GM21528 (cell line): ENCODE measurements around the gene MARCHF3.
"Not testable (repeated sequence)": the region's sequence is repeated elsewhere in the genome, so short reads cannot be mapped to it uniquely, and the experiment has no call there.

Source experiments
- ATAC-seq: cut with Tn5 transposase; IDR thresholded peaks from one replicate; pipeline ENCODE4 v1.9.1; 2021; ENCODE audit warnings: mild to moderate bottlenecking, moderate library complexity; ENCODE audit not compliant: unreplicated experiment, low FRiP score

MARCHF3 gene

GRCh38 chr5:126855266-126855665 lies 175.1 kb downstream of the MARCHF3 start:
- ATAC-seq, result no peak

- ATAC-seq, result no peak
These were observed 175.7 kb downstream of the MARCHF3 start for GRCh38 chr5:126854526-126855110.

- ATAC-seq, result not testable (repeated sequence)
These were observed 176.6 kb downstream of the MARCHF3 start for GRCh38 chr5:126853541-126854307.

- ATAC-seq, result no peak
These were observed 177.5 kb downstream of the MARCHF3 start for GRCh38 chr5:126852841-126853271.

GRCh38 chr5:126852091-126852571 lies 178.2 kb downstream of the MARCHF3 start:
- ATAC-seq, result peak; percentile 87

- no peak for ATAC-seq
These were observed 178.8 kb downstream of the MARCHF3 start for GRCh38 chr5:126851501-126852011.

GRCh38 chr5:126849101-126849678 lies 181.2 kb downstream of the MARCHF3 start:
- no peak for ATAC-seq

- ATAC-seq, result no peak
These were observed 182.1 kb downstream of the MARCHF3 start for GRCh38 chr5:126848253-126848652.

- ATAC-seq, result no peak
These were observed 182.5 kb downstream of the MARCHF3 start for GRCh38 chr5:126847826-126848251.

GRCh38 chr5:126847456-126847820 lies 182.9 kb downstream of the MARCHF3 start:
- ATAC-seq, result no peak

- no peak for ATAC-seq
These were observed 183.5 kb downstream of the MARCHF3 start for GRCh38 chr5:126846744-126847455.

GRCh38 chr5:126846344-126846743 lies 184.0 kb downstream of the MARCHF3 start:
- ATAC-seq, result no peak

- peak; percentile 94 for ATAC-seq
These were observed 184.8 kb downstream of the MARCHF3 start for GRCh38 chr5:126845470-126846070.

- ATAC-seq, result not testable (repeated sequence)
These were observed 187.0 kb downstream of the MARCHF3 start for GRCh38 chr5:126843375-126843774.

- ATAC-seq, result not testable (repeated sequence)
These were observed 191.0 kb downstream of the MARCHF3 start for GRCh38 chr5:126839407-126839806.

- no peak for ATAC-seq
These were observed 192.3 kb downstream of the MARCHF3 start for GRCh38 chr5:126837906-126838539.

- no peak for ATAC-seq
These were observed 193.1 kb downstream of the MARCHF3 start for GRCh38 chr5:126837242-126837641.

- no peak for ATAC-seq
These were observed 193.6 kb downstream of the MARCHF3 start for GRCh38 chr5:126836778-126837177.

GRCh38 chr5:126831156-126831555 lies 199.2 kb downstream of the MARCHF3 start:
- ATAC-seq, result no peak

- ATAC-seq, result no peak
These were observed 200.3 kb downstream of the MARCHF3 start for GRCh38 chr5:126830061-126830460.
